ENCODE data around the gene FPR2. TPM values are rescaled to one million over a fixed set of nuclear protein-coding genes. Genes with fewer than 3 reads are reported as not detected.

FPR2 gene
- total RNA-seq, 2 donors from 2014 or later: not detected

DNA sequence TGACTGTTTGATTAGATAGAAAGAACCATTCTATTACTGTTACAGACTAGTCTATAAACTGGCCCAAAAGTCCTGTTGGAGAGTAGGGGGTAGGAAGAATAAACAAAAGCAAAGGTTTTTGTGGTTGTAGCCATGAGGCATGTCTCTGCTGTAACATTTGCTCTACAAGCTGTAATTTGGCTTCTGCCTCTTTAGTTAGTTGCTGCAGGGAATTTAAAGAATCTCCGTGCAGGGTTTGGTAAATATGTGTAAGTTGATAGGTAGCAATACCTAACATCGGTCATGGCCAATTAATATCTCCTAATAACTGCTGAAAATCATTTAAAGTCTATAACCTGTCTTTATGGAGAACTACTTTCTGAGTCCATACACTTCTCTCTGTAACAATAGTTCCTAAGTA lies 46.9 kb downstream of the FPR2 start:
- no peak overlapping the region for H3K27ac Mint-ChIP-seq
- DNase-seq (ENCODE audit: low spot score in 2 of 2) (no peak), ATAC-seq (no peak)
- peaks cover 6 to 12% of the 10 kb centered on the region in 2 donors for H3K36me3 Mint-ChIP-seq
- peaks cover 16 to 27% of the 10 kb centered on the region in 2 donors for H3K9me3 Mint-ChIP-seq

DNA sequence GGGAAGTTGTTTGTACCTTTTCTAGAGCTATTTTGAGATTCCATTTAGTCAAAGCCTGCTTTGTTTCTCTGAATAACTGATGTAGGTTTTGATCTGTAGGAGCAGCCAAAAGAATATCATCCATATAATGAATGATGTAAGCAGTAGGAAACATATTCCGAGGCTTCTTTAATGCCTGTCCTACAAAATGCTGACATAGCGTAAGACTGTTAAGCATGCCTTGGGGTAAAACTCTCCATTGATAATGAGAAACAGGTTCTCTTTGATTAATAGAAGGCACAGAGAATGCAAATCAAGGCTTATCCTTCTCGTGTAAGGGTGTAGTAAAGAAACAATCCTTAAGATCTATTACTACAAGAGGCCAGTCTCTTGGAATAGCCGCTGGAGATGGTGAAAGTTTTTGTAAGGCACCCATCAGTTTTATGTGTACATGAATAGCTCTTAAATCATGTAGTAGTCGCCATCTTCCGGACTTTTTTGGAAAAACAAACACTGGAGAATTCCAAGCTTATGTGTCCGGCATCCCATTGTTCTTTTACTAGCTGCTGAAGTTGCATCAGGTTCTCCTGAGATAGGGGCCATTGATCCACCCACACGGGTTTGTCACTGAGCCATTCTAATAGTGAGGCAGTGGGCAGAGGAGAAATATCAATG lies 47.5 kb downstream of the FPR2 start:
- Mint-ChIP-seq H3K27ac (no peak overlapping the region), H3K36me3 (peaks cover 6 to 12% of the 10 kb centered on the region in 2 donors), H3K9me3 (peaks cover 13 to 23% of the 10 kb centered on the region in 2 donors)
- DNase-seq (ENCODE audit: low spot score in 2 of 2) (no peak), ATAC-seq (no peak)

DNA sequence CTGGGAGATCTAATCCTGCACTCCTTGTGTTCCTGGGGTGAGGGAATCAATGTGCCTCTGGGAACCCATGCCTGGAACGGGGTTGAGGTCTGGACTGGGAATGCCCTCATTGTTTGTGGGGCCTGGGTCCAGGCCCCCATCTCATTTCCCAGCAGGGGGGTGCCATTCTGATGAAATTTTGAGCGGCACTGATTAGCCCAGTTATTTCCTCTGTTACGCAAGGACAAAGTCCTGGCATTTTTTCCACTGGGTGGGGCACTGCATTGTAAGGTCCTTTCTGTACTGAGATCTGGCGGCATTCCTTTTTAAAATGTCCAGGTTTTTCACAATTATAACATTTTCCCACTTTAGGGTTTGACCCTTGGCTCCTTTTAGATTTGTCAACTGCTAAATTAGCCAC lies 48.8 kb downstream of the FPR2 start:
- Mint-ChIP-seq H3K9me3 (peaks cover 15 to 23% of the 10 kb centered on the region in 2 donors), H3K27ac (no peak overlapping the region), H3K36me3 (peaks cover 12 to 19% of the 10 kb centered on the region in 2 donors)
- no peak for ATAC-seq
- no peak for DNase-seq (ENCODE audit: low spot score in 2 of 2)

DNA sequence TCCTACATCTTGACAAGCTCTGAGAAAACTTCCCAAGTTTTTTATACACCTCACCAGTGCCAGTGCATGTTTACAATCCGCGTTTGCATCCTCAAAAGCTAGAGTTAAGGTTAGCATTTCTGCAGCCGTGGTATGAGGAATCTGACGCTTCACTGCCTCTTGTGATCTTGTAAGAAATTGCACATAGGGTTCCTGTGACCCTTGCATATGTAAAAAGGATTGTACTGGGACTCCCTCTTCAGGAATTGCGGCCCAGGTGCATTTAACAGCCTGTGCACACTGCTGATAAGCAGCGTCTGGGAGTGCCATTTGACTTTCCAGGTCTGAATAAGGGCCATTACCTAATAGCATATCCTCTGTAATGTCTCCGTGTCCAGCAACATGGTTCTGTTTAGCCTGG lies 49.2 kb downstream of the FPR2 start:
- ATAC-seq (no peak), DNase-seq (ENCODE audit: low spot score in 2 of 2) (no peak)
- Mint-ChIP-seq H3K27ac (no peak overlapping the region), H3K9me3 (peaks cover 15 to 22% of the 10 kb centered on the region in 2 donors), H3K36me3 (peaks cover 12 to 19% of the 10 kb centered on the region in 2 donors)

DNA sequence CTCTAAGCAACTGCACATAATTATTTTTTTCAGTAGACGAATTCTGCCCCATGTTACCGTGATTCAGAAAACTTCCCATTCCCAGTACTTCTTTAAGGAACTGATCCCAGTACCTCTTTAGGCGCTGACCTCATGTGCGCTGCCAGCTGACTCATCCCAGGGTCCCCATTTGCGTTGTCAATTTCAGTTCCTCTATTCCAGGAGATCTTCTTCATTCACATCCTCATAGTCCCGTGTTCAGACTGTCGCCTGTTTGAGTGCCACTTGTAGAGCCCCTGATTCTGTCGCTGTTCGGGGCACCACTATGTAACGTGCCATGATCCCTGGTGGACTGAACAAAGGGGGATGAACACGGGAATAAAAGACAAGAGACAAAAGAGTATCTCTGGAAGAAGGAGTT lies 50.4 kb downstream of the FPR2 start:
- peaks cover 12 to 19% of the 10 kb centered on the region in 2 donors for H3K36me3 Mint-ChIP-seq
- no peak overlapping the region for H3K27ac Mint-ChIP-seq
- ATAC-seq (no peak), DNase-seq (ENCODE audit: low spot score in 2 of 2) (no peak)
- H3K9me3 Mint-ChIP-seq: peaks cover 15 to 22% of the 10 kb centered on the region in 2 donors

DNA sequence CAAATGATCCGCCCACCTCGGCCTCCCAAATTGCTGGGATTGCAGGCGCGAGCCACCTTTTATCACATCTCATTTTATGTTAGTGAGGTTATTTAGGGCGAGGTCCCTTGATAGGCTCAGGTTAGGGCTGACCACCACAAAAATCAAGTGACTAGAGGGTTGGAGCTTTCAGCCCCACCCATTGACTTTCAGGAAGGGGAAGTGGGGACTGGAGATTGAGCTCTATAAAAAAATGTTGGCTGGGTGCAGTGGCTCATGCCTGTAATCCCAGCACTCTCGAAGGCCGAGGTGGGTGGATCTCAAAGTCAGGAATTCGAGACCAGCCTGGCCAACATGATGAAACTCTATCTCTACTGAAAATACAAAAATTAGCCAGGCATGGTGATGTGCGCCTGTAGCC lies 54.1 kb downstream of the FPR2 start:
- peaks cover 20 to 27% of the 10 kb centered on the region in 2 donors for H3K9me3 Mint-ChIP-seq
- H3K36me3 Mint-ChIP-seq: peaks cover 12 to 27% of the 10 kb centered on the region in 2 donors
- DNase-seq (ENCODE audit: low spot score in 2 of 2) (no peak), ATAC-seq (no peak)
- no peak overlapping the region for H3K27ac Mint-ChIP-seq

DNA sequence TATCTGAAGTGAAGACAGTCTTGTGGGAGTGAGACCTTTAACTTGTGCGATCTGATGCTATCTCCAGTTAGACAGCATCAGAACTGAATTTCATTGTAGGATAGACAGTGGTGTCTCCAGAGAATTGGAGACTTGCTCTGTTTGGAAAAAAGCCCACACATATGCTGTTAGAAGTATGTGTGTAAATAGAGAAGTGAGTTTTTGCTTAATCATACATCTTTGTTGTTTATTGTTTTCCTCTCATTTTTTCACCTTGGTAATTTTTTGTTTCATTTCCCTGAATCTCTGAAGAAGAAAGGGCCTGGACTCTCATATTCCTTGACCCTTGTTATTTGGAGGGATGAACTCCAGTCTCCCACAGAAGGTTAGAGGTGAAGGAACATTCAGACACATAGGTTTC lies 55.7 kb downstream of the FPR2 start:
- peaks cover 21 to 26% of the 10 kb centered on the region in 2 donors for H3K9me3 Mint-ChIP-seq
- ATAC-seq (no peak), DNase-seq (ENCODE audit: low spot score in 2 of 2) (no peak)
- peaks cover 7 to 21% of the 10 kb centered on the region in 2 donors for H3K36me3 Mint-ChIP-seq
- H3K27ac Mint-ChIP-seq: no peak overlapping the region

DNA sequence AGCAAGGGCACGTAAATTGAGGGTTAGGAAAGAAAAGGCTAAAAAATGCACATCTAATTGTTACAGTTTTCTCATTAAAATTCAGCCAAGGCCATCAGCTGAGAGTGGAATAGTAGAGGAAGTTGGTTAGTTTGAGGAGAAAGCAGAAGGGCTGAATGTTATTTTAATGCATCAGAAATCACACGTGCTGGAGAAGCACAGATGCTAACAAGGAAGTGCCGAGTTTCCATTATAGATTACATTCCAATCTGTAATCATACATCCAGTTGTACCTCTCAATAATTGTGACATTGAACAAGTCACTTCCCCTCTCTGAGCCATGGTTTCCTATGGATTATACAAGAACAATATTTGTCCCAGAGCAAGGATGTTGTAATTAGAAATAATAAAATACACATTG lies 59.0 kb downstream of the FPR2 start:
- peaks cover 38 to 39% of the 10 kb centered on the region in 2 donors for H3K9me3 Mint-ChIP-seq
- no peak for ATAC-seq
- no peak for DNase-seq (ENCODE audit: low spot score in 2 of 2)

More for the DNA sequence above, 59.0 kb downstream of the FPR2 start:
- Mint-ChIP-seq H3K27ac (no peak overlapping the region), H3K36me3 (peaks cover 11 to 42% of the 10 kb centered on the region in 2 donors)

Other genes starting within 250 kb of the FPR2 start
- not detected for gene SIGLEC6, start 229.5 kb upstream of the FPR2 start, total RNA-seq
- 10 to 100 TPM; 11.3 to 14.2 TPM for gene ZNF175, start 189.9 kb upstream of the FPR2 start, total RNA-seq
- not detected for gene SIGLEC5, start 130.8 kb upstream of the FPR2 start, total RNA-seq
- gene SIGLEC14, start 114.4 kb upstream of the FPR2 start, total RNA-seq: under 1 TPM in 1 of 2 donors, not detected in 1; 0.47 TPM
- 10 to 100 TPM in 1 of 2 donors, 1 to 10 TPM in 1; 9.3 to 13.7 TPM for gene SPACA6, start 67.8 kb upstream of the FPR2 start, total RNA-seq
- gene HAS1, start 37.2 kb upstream of the FPR2 start, total RNA-seq: not detected
- not detected for gene FPR1, start 9.3 kb upstream of the FPR2 start, total RNA-seq
- gene FPR3, start 34.0 kb downstream of the FPR2 start, total RNA-seq: not detected
- 1 to 10 TPM; 5.7 to 7.9 TPM for gene ZNF577, start 126.8 kb downstream of the FPR2 start, total RNA-seq
- gene ZNF649, start 143.8 kb downstream of the FPR2 start, total RNA-seq: 10 to 100 TPM in 1 of 2 donors, 1 to 10 TPM in 1; 8.2 to 10.3 TPM
- gene ZNF613, start 166.3 kb downstream of the FPR2 start, total RNA-seq: 1 to 10 TPM; 2.6 to 4.1 TPM
- 1 to 10 TPM; 8.7 to 9.5 TPM for gene ZNF350, start 225.7 kb downstream of the FPR2 start, total RNA-seq
- gene ZNF615, start 247.0 kb downstream of the FPR2 start, total RNA-seq: 10 to 100 TPM in 1 of 2 donors, 1 to 10 TPM in 1; 9.9 to 17.1 TPM